Measurements from ENCODE around the gene MAST4.

MAST4 gene

DNA sequence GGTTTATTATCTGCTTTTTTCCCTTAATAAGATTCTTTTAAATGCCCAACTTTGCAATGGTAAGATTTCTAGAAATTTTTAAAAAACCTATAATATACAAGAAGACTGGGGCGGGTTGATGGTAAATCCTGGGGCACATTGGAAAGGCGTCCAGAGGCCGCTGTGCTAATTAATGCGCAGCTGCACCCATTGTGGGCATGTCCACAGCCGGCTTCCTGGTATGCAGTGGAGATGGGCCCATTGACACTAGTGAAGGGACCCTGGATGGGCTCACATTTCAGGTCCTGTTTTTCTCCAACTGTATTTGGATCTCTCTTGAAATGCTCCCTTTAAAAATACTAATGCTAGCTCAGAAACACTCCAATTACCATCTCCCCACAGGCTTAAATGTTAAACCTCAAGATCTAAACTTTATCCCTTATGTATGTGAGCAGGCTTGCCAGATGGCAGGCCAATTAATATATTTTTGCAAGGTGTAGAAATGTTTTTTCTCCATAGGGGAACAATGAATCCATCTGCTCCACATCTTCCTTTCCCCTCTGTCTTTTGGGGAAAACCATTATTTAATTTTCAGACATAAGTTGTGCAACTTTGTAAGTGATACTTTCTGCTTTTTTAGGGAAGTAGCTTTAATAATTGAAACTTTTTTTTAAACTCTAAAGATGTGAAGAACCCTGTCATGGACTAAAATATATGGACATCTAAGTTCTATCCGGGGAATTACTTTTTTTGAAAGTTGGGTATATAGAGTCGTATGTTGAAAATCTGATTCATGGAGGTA, 423.1 kb downstream of the MAST4 start:
- FAIRE-seq: no peak
- TF ChIP-seq POLR2AphosphoS5 (IDR thresholded peaks at IDR 0.05; ENCODE audit: low read depth, low read length): no peak
- TF ChIP-seq TAF1 (IDR thresholded peaks at IDR 0.05; ENCODE audit: low read depth, low read length): no peak
- TF ChIP-seq POU2F2 (IDR thresholded peaks at IDR 0.05; ENCODE audit: low read depth, low read length): no peak
- no peak for TF ChIP-seq POLR2A (IDR thresholded peaks at IDR 0.05; ENCODE audit: low read depth, low read length)
- no peak for TF ChIP-seq SPI1 (IDR thresholded peaks at IDR 0.05; ENCODE audit: low read depth, low read length)
- no peak for TF ChIP-seq PAX5 (IDR thresholded peaks at IDR 0.05; ENCODE audit: insufficient read depth, low read length, severe bottlenecking)

DNA sequence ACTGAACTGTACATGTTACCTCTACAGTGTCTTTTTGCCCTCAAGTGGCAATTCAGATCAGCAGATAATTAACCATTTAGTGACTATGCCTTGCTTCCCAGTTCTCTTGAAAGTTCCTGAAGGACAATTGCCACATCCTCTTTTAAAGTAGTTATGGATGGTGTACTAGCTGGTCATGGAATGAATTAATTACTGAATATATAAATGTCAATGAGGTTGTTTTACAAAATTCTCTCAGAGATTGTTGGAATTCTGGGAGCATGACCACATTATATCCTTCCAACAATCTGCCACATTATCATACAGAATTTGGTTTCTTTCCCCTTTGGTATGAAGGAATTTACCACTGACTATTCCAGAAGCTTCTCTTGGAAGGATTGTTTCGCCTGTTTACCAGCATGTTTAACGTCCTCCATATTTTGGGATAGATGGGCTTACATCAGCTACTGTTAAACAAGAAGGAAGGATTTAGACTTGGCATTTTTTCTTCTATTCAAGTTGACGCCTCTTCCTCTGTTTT, 424.0 kb downstream of the MAST4 start:
- TF ChIP-seq POLR2AphosphoS5 (IDR thresholded peaks at IDR 0.05; ENCODE audit: low read depth, low read length) (no peak), PAX5 (IDR thresholded peaks at IDR 0.05; ENCODE audit: insufficient read depth, low read length, severe bottlenecking) (no peak), TAF1 (IDR thresholded peaks at IDR 0.05; ENCODE audit: low read depth, low read length) (no peak), POU2F2 (IDR thresholded peaks at IDR 0.05; ENCODE audit: low read depth, low read length) (no peak), SPI1 (IDR thresholded peaks at IDR 0.05; ENCODE audit: low read depth, low read length) (no peak), POLR2A (IDR thresholded peaks at IDR 0.05; ENCODE audit: low read depth, low read length) (no peak)
- DNase-seq (ENCODE audit: insufficient read length, low spot score): no peak
- no peak for FAIRE-seq

More for the DNA sequence above, 423.1 kb downstream of the MAST4 start:
- DNase-seq (ENCODE audit: insufficient read length, low spot score): no peak

DNA sequence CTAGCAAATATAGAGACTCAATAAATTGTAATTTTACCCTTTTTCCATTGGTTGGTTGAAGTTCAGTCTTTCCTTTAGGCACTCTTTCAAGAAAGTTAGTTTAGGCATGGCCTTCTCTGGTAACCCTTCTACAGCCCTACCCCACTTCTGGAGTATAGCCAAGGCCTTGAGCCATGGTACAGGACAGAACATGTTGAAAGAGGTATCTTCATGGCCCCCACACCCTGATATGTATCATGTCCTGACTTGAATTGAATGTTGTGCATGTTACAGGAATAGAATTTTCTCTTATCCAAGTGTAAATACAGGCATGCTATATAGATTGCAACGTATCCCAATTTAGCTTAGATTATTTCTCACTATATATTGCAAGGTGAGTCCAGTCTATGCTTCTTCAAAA, 424.8 kb downstream of the MAST4 start:
- no peak for FAIRE-seq
- DNase-seq (ENCODE audit: insufficient read length, low spot score): no peak
- TF ChIP-seq PAX5 (IDR thresholded peaks at IDR 0.05; ENCODE audit: insufficient read depth, low read length, severe bottlenecking) (no peak), POU2F2 (IDR thresholded peaks at IDR 0.05; ENCODE audit: low read depth, low read length) (no peak), POLR2AphosphoS5 (IDR thresholded peaks at IDR 0.05; ENCODE audit: low read depth, low read length) (no peak), POLR2A (IDR thresholded peaks at IDR 0.05; ENCODE audit: low read depth, low read length) (no peak), SPI1 (IDR thresholded peaks at IDR 0.05; ENCODE audit: low read depth, low read length) (no peak), TAF1 (IDR thresholded peaks at IDR 0.05; ENCODE audit: low read depth, low read length) (no peak)

GRCh38 chr5:67021521-67021920, 425.3 kb downstream of the MAST4 start:
- TF ChIP-seq POLR2AphosphoS5 (IDR thresholded peaks at IDR 0.05; ENCODE audit: low read depth, low read length) (no peak), POU2F2 (IDR thresholded peaks at IDR 0.05; ENCODE audit: low read depth, low read length) (no peak), POLR2A (IDR thresholded peaks at IDR 0.05; ENCODE audit: low read depth, low read length) (no peak), SPI1 (IDR thresholded peaks at IDR 0.05; ENCODE audit: low read depth, low read length) (no peak), PAX5 (IDR thresholded peaks at IDR 0.05; ENCODE audit: insufficient read depth, low read length, severe bottlenecking) (no peak), TAF1 (IDR thresholded peaks at IDR 0.05; ENCODE audit: low read depth, low read length) (no peak)
- FAIRE-seq: no peak
- DNase-seq (ENCODE audit: insufficient read length, low spot score): no peak

GRCh38 chr5:67021962-67022361, 425.8 kb downstream of the MAST4 start:
- TF ChIP-seq PAX5 (IDR thresholded peaks at IDR 0.05; ENCODE audit: insufficient read depth, low read length, severe bottlenecking) (no peak), TAF1 (IDR thresholded peaks at IDR 0.05; ENCODE audit: low read depth, low read length) (no peak), POLR2A (IDR thresholded peaks at IDR 0.05; ENCODE audit: low read depth, low read length) (no peak), SPI1 (IDR thresholded peaks at IDR 0.05; ENCODE audit: low read depth, low read length) (no peak), POU2F2 (IDR thresholded peaks at IDR 0.05; ENCODE audit: low read depth, low read length) (no peak), POLR2AphosphoS5 (IDR thresholded peaks at IDR 0.05; ENCODE audit: low read depth, low read length) (no peak)
- FAIRE-seq (no peak), DNase-seq (ENCODE audit: insufficient read length, low spot score) (no peak)

DNA sequence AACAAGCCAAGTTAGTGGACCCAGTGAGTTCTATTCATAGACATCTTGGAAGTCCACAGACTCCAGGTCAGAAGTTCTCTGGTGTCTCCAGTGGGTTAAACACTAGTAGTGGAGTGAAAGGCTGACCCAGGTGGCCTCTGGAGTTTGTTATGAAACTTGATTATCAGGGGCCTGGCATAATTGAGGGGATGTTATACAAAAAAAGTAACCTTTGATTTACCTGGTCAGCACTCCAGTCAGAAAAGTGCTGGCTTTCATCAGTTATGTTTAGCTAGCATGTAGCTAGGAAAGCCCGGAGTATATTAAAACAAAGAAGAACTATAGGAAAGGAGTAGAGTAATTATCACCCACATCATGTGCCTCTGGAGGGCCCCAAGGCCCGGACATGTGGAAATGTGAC, 429.3 kb downstream of the MAST4 start:
- no peak for FAIRE-seq
- DNase-seq (ENCODE audit: insufficient read length, low spot score): no peak
- TF ChIP-seq SPI1 (IDR thresholded peaks at IDR 0.05; ENCODE audit: low read depth, low read length) (no peak), POU2F2 (IDR thresholded peaks at IDR 0.05; ENCODE audit: low read depth, low read length) (no peak), POLR2AphosphoS5 (IDR thresholded peaks at IDR 0.05; ENCODE audit: low read depth, low read length) (no peak)

DNA sequence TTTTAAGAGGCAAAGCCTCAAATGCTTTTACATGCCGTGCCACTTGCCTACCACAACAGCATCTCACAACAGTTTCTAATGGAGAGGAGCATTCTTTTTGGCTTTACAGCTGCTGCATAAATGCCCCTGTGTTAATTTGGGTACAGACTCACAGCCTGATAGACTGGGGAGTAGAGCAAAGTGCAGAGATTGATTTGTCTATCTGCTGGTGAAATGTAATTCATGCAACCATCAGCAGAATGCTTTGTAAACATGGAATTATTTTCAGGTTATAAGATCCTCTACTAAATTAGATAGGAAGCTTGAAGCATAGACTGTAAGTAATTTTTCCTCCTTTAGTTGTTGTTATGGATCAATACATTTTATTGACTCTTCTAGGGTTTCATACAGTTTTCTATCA, 430.1 kb downstream of the MAST4 start:
- FAIRE-seq (no peak), DNase-seq (ENCODE audit: insufficient read length, low spot score) (no peak)
- no peak for TF ChIP-seq POLR2A (IDR thresholded peaks at IDR 0.05; ENCODE audit: low read depth, low read length)
- TF ChIP-seq TAF1 (IDR thresholded peaks at IDR 0.05; ENCODE audit: low read depth, low read length): no peak

GRCh38 chr5:67027171-67027570, 431.0 kb downstream of the MAST4 start:
- no peak for TF ChIP-seq SPI1 (IDR thresholded peaks at IDR 0.05; ENCODE audit: low read depth, low read length)
- TF ChIP-seq TAF1 (IDR thresholded peaks at IDR 0.05; ENCODE audit: low read depth, low read length): no peak
- no peak for TF ChIP-seq POLR2A (IDR thresholded peaks at IDR 0.05; ENCODE audit: low read depth, low read length)
- TF ChIP-seq POLR2AphosphoS5 (IDR thresholded peaks at IDR 0.05; ENCODE audit: low read depth, low read length): no peak
- TF ChIP-seq PAX5 (IDR thresholded peaks at IDR 0.05; ENCODE audit: insufficient read depth, low read length, severe bottlenecking): no peak
- TF ChIP-seq POU2F2 (IDR thresholded peaks at IDR 0.05; ENCODE audit: low read depth, low read length): no peak
- FAIRE-seq (no peak), DNase-seq (ENCODE audit: insufficient read length, low spot score) (no peak)

DNA sequence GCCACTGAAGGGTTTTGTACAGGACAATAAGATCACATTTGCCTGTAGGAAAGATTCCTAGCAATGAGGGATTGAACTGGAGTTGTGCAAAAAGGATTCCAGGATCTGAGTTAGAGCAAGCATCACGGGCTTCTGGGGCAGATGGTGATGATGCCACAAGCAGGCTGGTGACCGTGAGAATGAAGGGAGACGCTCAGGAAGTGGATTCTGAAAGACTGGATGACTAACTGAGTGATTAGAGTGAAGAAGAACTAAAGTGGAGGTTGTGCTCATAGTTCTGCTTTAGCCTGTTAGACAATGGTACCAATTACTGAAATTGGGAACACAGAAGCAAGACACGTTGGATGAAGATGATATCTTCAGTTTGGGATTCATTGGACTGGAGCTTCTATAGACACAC, 432.2 kb downstream of the MAST4 start:
- TF ChIP-seq TAF1 (IDR thresholded peaks at IDR 0.05; ENCODE audit: low read depth, low read length) (no peak), POLR2A (IDR thresholded peaks at IDR 0.05; ENCODE audit: low read depth, low read length) (no peak)
- FAIRE-seq (no peak), DNase-seq (ENCODE audit: insufficient read length, low spot score) (no peak)

GRCh38 chr5:67028941-67029340, 432.7 kb downstream of the MAST4 start:
- DNase-seq (ENCODE audit: insufficient read length, low spot score) (no peak), FAIRE-seq (no peak)
- TF ChIP-seq PAX5 (IDR thresholded peaks at IDR 0.05; ENCODE audit: insufficient read depth, low read length, severe bottlenecking) (no peak), SPI1 (IDR thresholded peaks at IDR 0.05; ENCODE audit: low read depth, low read length) (no peak), TAF1 (IDR thresholded peaks at IDR 0.05; ENCODE audit: low read depth, low read length) (no peak), POLR2AphosphoS5 (IDR thresholded peaks at IDR 0.05; ENCODE audit: low read depth, low read length) (no peak), POLR2A (IDR thresholded peaks at IDR 0.05; ENCODE audit: low read depth, low read length) (no peak), POU2F2 (IDR thresholded peaks at IDR 0.05; ENCODE audit: low read depth, low read length) (no peak)

All from GM12891 (cell line).